GM12878 (cell line): Measurements from ENCODE around the gene CYP4F3. TPM values are rescaled to one million over a fixed set of nuclear protein-coding genes. Genes with fewer than 3 reads are reported as not detected.

Source experiments
- ATAC-seq: fragments of 200-7000 bp; cut with Tn5 transposase; 3 replicates; pipeline ENCODE4 v1.9.1; 2020; ENCODE audit warnings: mild to moderate bottlenecking, moderate library complexity
- BruUV-seq: library from RNA; stranded (reverse); fragments of 400-500 nt; replicated peaks from 2 replicates; lab custom pipeline; 2021; lab: Mats Ljungman, UMichigan
- CTCF ChIA-PET: fragments of 300-600 bp; sonication (Branson Sonifier 250); formaldehyde crosslinking; extraction: SDS; loops from one replicate; lab custom pipeline; 2021; ENCODE audit warnings: inconsistent platforms; lab: Yijun Ruan, JAX
- POLR2A ChIA-PET: fragments of 350-600 bp; formaldehyde crosslinking; extraction: SDS; loops from one replicate; lab custom pipeline; 2021; ENCODE audit warnings: inconsistent platforms; lab: Charles Lee
- RAD21 ChIA-PET: fragments of 300-600 bp; sonication (Branson Sonifier 250); formaldehyde crosslinking; loops from one replicate; lab custom pipeline; 2023; ENCODE audit warnings: antibody characterized with exemption; ENCODE audit not compliant: unreplicated experiment; lab: Charles Lee
- SMC1A ChIA-PET: fragments of 300-600 bp; sonication (Branson Sonifier 250); formaldehyde crosslinking; loops from one replicate; lab custom pipeline; 2023; ENCODE audit not compliant: unreplicated experiment, uncharacterized antibody; lab: Charles Lee
- DNase-seq: peaks from one replicate; pipeline ENCODE4 v3.0.0-alpha.2; 2011; ENCODE audit warnings: low read depth, low spot score
- FAIRE-seq: peaks from 3 replicates; lab custom pipeline; 2011; peaks lifted over from hg19 to GRCh38; lab: Jason Lieb, UNC
- H2AFZ ChIP-seq: 2 replicates; pipeline ENCODE4 v1.6.0; 2011; ENCODE audit warnings: low read depth, low read length, control low read depth; ENCODE audit not compliant: control insufficient read depth
- H3K27ac ChIP-seq: 2 replicates; pipeline ENCODE4 v1.5.1; 2011; ENCODE audit warnings: control low read depth; ENCODE audit not compliant: control insufficient read depth, insufficient read depth
- H3K27me3 ChIP-seq, 2 experiments: replicated peaks in 1 of 2; 2 replicates each; pipeline versions ENCODE4 v1.6.0 to v1.6.1; 2011; ENCODE audit warnings: low read length in 1 of 2; ENCODE audit not compliant: control insufficient read depth in 2 of 2, insufficient read depth in 2 of 2
- H3K36me3 ChIP-seq, 2 experiments: 2 replicates each; pipeline ENCODE4 v1.5.1; 2011; ENCODE audit warnings: low read length in 1 of 2; ENCODE audit not compliant: control insufficient read depth in 2 of 2, insufficient read depth in 2 of 2
- H3K4me1 ChIP-seq: 2 replicates; pipeline ENCODE4 v1.6.1; 2011; ENCODE audit warnings: mild to moderate bottlenecking, low read length, moderate library complexity, mixed read lengths; ENCODE audit not compliant: control insufficient read depth, insufficient read depth
- H3K4me2 ChIP-seq: 2 replicates; pipeline ENCODE4 v1.6.0; 2011; ENCODE audit warnings: control low read depth; ENCODE audit not compliant: control insufficient read depth, insufficient read depth
- H3K4me3 ChIP-seq: fragments of 200-600 bp; sonication (generic); 2 replicates; pipeline ENCODE4 v1.5.1; 2016
- H3K79me2 ChIP-seq: 2 replicates; pipeline ENCODE4 v1.6.0; 2011; ENCODE audit warnings: low read length; ENCODE audit not compliant: control insufficient read depth, insufficient read depth
- H3K9ac ChIP-seq: 2 replicates; pipeline ENCODE4 v1.8.0; 2011; ENCODE audit warnings: low read length, control low read depth, mixed read lengths; ENCODE audit not compliant: control insufficient read depth, insufficient read depth
- H3K9me3 ChIP-seq: replicated peaks from 3 replicates; pipeline ENCODE4 v1.5.1; 2011; ENCODE audit warnings: mild to moderate bottlenecking, low read length; ENCODE audit not compliant: control insufficient read depth, insufficient read depth
- H4K20me1 ChIP-seq: 2 replicates; pipeline ENCODE4 v1.6.0; 2011; ENCODE audit not compliant: control insufficient read depth, insufficient read depth
- MTA2 ChIP-seq: fragments of 450-650 bp; IDR thresholded peaks from 2 replicates; pipeline ENCODE4 v1.6.1; 2016; ENCODE audit warnings: low read depth, mild to moderate bottlenecking, moderate library complexity
- SIN3A ChIP-seq: IDR thresholded peaks from 2 replicates; pipeline ENCODE4 v1.6.1; 2012; ENCODE audit warnings: low read depth, low read length, improper control_type of control experiment
- SIX5 ChIP-seq: IDR thresholded peaks from 2 replicates; pipeline ENCODE4 v1.6.1; 2011; ENCODE audit warnings: mild to moderate bottlenecking, low read depth, low read length, moderate library complexity; ENCODE audit not compliant: severe bottlenecking
- SMC3 ChIP-seq: IDR thresholded peaks from 2 replicates; pipeline ENCODE4 v1.6.1; 2011; ENCODE audit warnings: low read length, improper control_type of control experiment, borderline replicate concordance
- SREBF2 ChIP-seq: IDR thresholded peaks from 2 replicates; pipeline ENCODE4 v1.6.1; 2012; ENCODE audit warnings: mild to moderate bottlenecking, low read length
- STAT3 ChIP-seq: IDR thresholded peaks from 2 replicates; pipeline ENCODE4 v1.6.1; 2011; ENCODE audit warnings: low read depth, low read length, improper control_type of control experiment
- TCF12 ChIP-seq: IDR thresholded peaks from 2 replicates; pipeline ENCODE4 v1.6.1; 2011; ENCODE audit warnings: low read depth, mild to moderate bottlenecking, low read length
- TCF3 ChIP-seq: IDR thresholded peaks from 2 replicates; pipeline ENCODE4 v1.6.1; 2012; ENCODE audit warnings: low read depth, mild to moderate bottlenecking, low read length, borderline replicate concordance; ENCODE audit not compliant: insufficient read depth
- ZBED1 ChIP-seq: IDR thresholded peaks from 2 replicates; pipeline ENCODE4 v1.6.1; 2016; ENCODE audit warnings: borderline replicate concordance
- WGBS: methylation state at CpG from one replicate; pipeline ENCODE4 v1.1.6; 2016; ENCODE audit warnings: low lambda C conversion rate; ENCODE audit not compliant: insufficient replicate concordance, insufficient coverage; ENCODE audit errors: missing lambda C conversion rate; 5-methylcytosine and 5-hydroxymethylcytosine counted together
- in situ Hi-C: fragments of 300-500 bp; cut with MboI; formaldehyde crosslinking; loops from 9 replicates; pipeline ENCODE4 v1.14.3; 2018; ENCODE audit warnings: mixed read lengths
- intact Hi-C: fragments of 100-400 bp; cut with micrococcal nuclease; formaldehyde crosslinking; loops from one replicate; pipeline ENCODE4 v1.14.2; 2022; ENCODE audit not compliant: unreplicated experiment
- polyA plus RNA-seq, 11 experiments: library from polyadenylated mRNA; depleted of rRNA in 4 of 11; unstranded in 6 of 11; stranded (reverse) in 5 of 11; fragments of >200 nt; fragmentation: Nextera tagmentation in 4 of 11; fragmentation: Illumina TruSeq in 1 of 11; extraction: Ambion mirVana in 4 of 11; extraction: Trizol in 1 of 11; gene quantifications; 1 replicate in 1 of 11; 2 replicates in 10 of 11; pipeline versions ENCODE4 v1.2.1 to v1.2.3, GENCODE V29; 2011 to 2016; ENCODE audit warnings: inconsistent platforms in 2 of 11, missing spikeins in 2 of 11, low read depth in 1 of 11
- total RNA-seq, 4 experiments: library from RNA; depleted of rRNA in 3 of 4; stranded (reverse); fragments of >200 nt in 3 of 4; fragmentation: Illumina TruSeq in 1 of 4; extraction: Trizol in 1 of 4; gene quantifications; 2 replicates each; pipeline versions ENCODE4 v1.2.1 to v1.2.3, GENCODE V29; 2013 to 2021
- TF ChIP-seq, protein P1 (sequence below): fragments of 450-650 bp; IDR thresholded peaks from 2 replicates; pipeline ENCODE4 v1.6.1; 2018; ENCODE audit warnings: mild to moderate bottlenecking, low read depth, moderate library complexity; ENCODE audit not compliant: partially characterized antibody
- TF ChIP-seq, protein P2 (sequence below): fragments of 450-650 bp; conservative IDR thresholded peaks from 2 replicates; pipeline ENCODE4 v1.6.1; 2017; ENCODE audit warnings: mild to moderate bottlenecking, moderate library complexity
- TF ChIP-seq, protein P3 (sequence below): fragments of 450-650 bp; IDR thresholded peaks from 2 replicates; pipeline ENCODE4 v1.6.1; 2018; ENCODE audit warnings: borderline replicate concordance, mild to moderate bottlenecking; ENCODE audit not compliant: partially characterized antibody
- TF ChIP-seq, protein P4 (sequence below): fragments of 450-650 bp; IDR thresholded peaks from 2 replicates; pipeline ENCODE4 v1.6.1; 2017; ENCODE audit warnings: borderline replicate concordance

The CYP4F3 gene
- total and polyA plus RNA-seq, 10 of the 15 experiments (the other 5 are each of a cell fraction or from before 2014, with no cell fraction given), result 0.08 to 4.7 (median 1.2) TPM

DNA sequence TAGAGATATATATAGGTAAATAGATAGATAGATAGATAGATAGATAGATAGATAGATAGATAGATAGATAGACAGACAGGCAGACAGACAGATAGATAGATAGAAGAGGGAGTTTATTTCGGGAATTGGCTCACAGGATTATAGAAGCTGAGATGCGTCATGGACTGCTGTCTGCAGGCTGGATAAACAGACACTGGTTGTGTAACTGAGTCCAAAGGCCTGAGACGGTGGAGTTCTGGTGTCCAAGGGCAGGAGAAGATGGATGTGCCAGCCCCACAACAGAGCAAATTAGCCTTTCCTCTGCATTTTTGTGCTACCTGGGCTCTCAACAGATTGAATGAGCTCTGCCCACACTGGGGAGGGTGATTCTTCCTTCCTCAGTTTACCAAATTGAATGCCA is 2.7 kb downstream of the CYP4F3 start (continued):
- TF ChIP-seq, protein P1, sequence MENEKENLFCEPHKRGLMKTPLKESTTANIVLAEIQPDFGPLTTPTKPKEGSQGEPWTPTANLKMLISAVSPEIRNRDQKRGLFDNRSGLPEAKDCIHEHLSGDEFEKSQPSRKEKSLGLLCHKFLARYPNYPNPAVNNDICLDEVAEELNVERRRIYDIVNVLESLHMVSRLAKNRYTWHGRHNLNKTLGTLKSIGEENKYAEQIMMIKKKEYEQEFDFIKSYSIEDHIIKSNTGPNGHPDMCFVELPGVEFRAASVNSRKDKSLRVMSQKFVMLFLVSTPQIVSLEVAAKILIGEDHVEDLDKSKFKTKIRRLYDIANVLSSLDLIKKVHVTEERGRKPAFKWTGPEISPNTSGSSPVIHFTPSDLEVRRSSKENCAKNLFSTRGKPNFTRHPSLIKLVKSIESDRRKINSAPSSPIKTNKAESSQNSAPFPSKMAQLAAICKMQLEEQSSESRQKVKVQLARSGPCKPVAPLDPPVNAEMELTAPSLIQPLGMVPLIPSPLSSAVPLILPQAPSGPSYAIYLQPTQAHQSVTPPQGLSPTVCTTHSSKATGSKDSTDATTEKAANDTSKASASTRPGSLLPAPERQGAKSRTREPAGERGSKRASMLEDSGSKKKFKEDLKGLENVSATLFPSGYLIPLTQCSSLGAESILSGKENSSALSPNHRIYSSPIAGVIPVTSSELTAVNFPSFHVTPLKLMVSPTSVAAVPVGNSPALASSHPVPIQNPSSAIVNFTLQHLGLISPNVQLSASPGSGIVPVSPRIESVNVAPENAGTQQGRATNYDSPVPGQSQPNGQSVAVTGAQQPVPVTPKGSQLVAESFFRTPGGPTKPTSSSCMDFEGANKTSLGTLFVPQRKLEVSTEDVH, result no peak

DNA sequence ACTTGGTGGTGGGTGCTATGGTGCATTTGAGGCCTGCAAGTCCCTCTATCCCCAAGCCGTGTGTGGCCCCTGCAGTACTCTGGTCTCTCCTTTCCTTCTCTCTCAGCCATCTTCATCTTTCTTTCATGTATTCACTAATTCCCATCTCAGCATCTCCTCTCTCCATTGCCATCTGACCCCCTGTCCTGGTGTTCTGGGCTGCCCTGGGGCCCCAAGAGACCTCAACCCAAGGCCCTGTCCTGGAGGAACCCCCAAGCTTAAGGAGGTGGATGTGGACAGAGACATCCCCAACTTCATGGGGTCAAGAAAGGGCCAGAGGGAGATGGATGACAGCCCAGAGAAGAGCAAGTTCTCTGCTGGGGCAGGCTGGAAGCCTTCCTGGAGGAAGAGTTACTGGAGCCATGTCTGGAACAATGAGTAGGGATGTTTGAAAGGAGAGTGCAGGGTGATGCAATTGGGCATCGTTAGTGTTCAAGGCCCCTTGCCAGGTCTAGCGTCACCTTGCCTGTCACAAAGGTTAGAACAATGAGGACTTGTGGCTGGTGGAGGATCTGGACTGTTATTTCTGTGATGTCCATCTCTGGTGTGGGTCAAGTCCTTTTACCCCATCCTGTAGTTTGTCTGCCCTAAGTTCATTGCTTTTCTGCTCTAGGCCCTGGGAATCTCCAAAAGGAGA is 3.5 kb downstream of the CYP4F3 start:
- DNase-seq (no peak), FAIRE-seq (no peak), ATAC-seq (no peak)
- POLR2A ChIA-PET, result no interaction called here
- WGBS, result 10% methylated on average over 3 of the region's 3 CpGs
- Histone ChIP-seq H2AFZ (no peak overlapping the region), H3K9ac (no peak overlapping the region), H3K9me3 (no peaks in the 10 kb centered on the region; the same call in 2 of the 3 replicates), H3K27me3 (peaks cover 0 to 1% of the 10 kb centered on the region in 2 experiments; a peak in 1 of 4 replicates), H3K27ac (no peak overlapping the region), H3K4me2 (no peak overlapping the region), H3K36me3 (no peaks in the 10 kb centered on the region), H3K4me1 (no peaks in the 10 kb centered on the region), H3K4me3 (no peak overlapping the region), H3K79me2 (no peaks in the 10 kb centered on the region), H4K20me1 (no peaks in the 10 kb centered on the region)
- RAD21 ChIA-PET, result no interaction called here
- SMC1A ChIA-PET, result interaction anchor here (0.5 kb wide), 1 partner anchor 270 kb away, joined by 3 read pairs; no protein-coding TSS in a partner anchor
- CTCF ChIA-PET, result no interaction called here
- in situ Hi-C loops, result loop anchor here (25.0 kb wide), 1 partner anchor 743 kb away; no protein-coding TSS in a partner anchor
- intact Hi-C loops, result no loop called here
- no TSS peak for BruUV-seq
- no peak for TF ChIP-seq TCF3
- TF ChIP-seq, protein P2, sequence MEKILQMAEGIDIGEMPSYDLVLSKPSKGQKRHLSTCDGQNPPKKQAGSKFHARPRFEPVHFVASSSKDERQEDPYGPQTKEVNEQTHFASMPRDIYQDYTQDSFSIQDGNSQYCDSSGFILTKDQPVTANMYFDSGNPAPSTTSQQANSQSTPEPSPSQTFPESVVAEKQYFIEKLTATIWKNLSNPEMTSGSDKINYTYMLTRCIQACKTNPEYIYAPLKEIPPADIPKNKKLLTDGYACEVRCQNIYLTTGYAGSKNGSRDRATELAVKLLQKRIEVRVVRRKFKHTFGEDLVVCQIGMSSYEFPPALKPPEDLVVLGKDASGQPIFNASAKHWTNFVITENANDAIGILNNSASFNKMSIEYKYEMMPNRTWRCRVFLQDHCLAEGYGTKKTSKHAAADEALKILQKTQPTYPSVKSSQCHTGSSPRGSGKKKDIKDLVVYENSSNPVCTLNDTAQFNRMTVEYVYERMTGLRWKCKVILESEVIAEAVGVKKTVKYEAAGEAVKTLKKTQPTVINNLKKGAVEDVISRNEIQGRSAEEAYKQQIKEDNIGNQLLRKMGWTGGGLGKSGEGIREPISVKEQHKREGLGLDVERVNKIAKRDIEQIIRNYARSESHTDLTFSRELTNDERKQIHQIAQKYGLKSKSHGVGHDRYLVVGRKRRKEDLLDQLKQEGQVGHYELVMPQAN, result no peak
- TF ChIP-seq, protein P3, sequence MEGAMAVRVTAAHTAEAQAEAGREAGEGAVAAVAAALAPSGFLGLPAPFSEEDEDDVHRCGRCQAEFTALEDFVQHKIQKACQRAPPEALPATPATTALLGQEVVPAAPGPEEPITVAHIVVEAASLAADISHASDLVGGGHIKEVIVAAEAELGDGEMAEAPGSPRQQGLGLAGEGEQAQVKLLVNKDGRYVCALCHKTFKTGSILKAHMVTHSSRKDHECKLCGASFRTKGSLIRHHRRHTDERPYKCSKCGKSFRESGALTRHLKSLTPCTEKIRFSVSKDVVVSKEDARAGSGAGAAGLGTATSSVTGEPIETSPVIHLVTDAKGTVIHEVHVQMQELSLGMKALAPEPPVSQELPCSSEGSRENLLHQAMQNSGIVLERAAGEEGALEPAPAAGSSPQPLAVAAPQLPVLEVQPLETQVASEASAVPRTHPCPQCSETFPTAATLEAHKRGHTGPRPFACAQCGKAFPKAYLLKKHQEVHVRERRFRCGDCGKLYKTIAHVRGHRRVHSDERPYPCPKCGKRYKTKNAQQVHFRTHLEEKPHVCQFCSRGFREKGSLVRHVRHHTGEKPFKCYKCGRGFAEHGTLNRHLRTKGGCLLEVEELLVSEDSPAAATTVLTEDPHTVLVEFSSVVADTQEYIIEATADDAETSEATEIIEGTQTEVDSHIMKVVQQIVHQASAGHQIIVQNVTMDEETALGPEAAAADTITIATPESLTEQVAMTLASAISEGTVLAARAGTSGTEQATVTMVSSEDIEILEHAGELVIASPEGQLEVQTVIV, result no peak
- TF ChIP-seq SMC3, result no peak
- TF ChIP-seq SIN3A, result no peak
- TF ChIP-seq, protein P4, sequence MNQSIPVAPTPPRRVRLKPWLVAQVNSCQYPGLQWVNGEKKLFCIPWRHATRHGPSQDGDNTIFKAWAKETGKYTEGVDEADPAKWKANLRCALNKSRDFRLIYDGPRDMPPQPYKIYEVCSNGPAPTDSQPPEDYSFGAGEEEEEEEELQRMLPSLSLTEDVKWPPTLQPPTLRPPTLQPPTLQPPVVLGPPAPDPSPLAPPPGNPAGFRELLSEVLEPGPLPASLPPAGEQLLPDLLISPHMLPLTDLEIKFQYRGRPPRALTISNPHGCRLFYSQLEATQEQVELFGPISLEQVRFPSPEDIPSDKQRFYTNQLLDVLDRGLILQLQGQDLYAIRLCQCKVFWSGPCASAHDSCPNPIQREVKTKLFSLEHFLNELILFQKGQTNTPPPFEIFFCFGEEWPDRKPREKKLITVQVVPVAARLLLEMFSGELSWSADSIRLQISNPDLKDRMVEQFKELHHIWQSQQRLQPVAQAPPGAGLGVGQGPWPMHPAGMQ, result no peak
- TF ChIP-seq SREBF2, result no peak
- no peak for TF ChIP-seq MTA2
- no peak for TF ChIP-seq TCF12
- TF ChIP-seq STAT3, result no peak
- no peak for TF ChIP-seq SIX5
- no peak for TF ChIP-seq ZBED1
